SK-N-MC (cell line): ENCODE results near the gene RBM19.

Experiments used
- EZH2 ChIP-seq: fragments of 200-600 bp; sonication (generic); IDR thresholded peaks from one replicate; pipeline ENCODE4 v1.6.1; 2017; ENCODE audit warnings: antibody characterized with exemption
- POLR2AphosphoS5 ChIP-seq: IDR thresholded peaks from 2 replicates; pipeline ENCODE4 v1.6.1; 2012; ENCODE audit warnings: mild to moderate bottlenecking, low read depth, low read length, borderline replicate concordance

DNA sequence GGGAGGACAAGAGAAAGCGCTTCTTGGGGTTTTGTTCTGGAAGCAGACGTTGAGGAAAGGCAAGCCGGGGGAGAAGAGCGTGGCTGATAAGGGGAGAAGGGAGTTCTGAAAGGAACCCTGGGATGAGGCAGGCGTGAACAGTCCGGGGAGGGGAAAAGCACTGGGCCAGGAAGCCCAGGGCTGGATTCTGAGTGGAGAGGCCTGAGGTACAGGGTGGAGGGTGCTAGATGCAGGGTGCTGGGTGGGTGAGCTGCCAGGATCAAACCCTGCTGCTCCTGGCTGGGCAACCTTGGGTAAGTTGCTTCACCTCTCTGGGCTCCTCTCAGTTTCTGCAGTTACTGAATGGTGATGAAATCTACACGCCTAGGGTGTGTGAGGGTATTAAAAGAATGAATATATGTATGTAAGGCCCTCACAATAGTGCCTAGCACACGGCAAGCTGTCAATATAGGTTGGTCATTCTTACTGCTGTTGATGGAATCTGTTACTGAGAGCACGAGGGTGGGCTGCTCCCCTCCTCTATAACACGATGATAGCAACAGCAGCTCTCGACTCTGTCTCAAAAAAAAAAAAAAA lies 138.5 kb downstream of the RBM19 start:
- TF ChIP-seq POLR2AphosphoS5 (no peak), EZH2 (no peak)
